Keratinocyte (primary cell): ENCODE results near the gene MKRN3. TPM values are rescaled to one million over a fixed set of nuclear protein-coding genes. Genes with fewer than 3 reads are reported as not detected.

Source experiments
- DNase-seq: peaks from one replicate; pipeline ENCODE4 v3.0.0-alpha.2; 2011; ENCODE audit warnings: low read depth, missing footprints, low spot score
- FAIRE-seq: peaks from 2 replicates; lab custom pipeline; 2011; peaks lifted over from hg19 to GRCh38; lab: Jason Lieb, UNC
- H2AFZ ChIP-seq: 2 replicates; pipeline ENCODE4 v1.6.0; 2012; ENCODE audit warnings: low read length, control low read depth, inconsistent platforms; ENCODE audit not compliant: control insufficient read depth
- H3K27ac ChIP-seq: 2 replicates; pipeline ENCODE4 v1.5.1; 2011; ENCODE audit warnings: low read length; ENCODE audit not compliant: control insufficient read depth, insufficient read depth
- H3K27me3 ChIP-seq: 3 replicates; pipeline ENCODE4 v1.6.0; 2011; ENCODE audit warnings: low read length; ENCODE audit not compliant: control insufficient read depth, insufficient read depth; ENCODE audit errors: extremely low read depth
- H3K36me3 ChIP-seq, 2 experiments: 2 replicates in 1 of 2; 3 replicates in 1 of 2; pipeline ENCODE4 v1.5.1; 2011; ENCODE audit warnings: low read length in 2 of 2, mild to moderate bottlenecking in 1 of 2; ENCODE audit not compliant: control insufficient read depth in 2 of 2, insufficient read depth in 2 of 2; ENCODE audit errors: extremely low read depth in 1 of 2
- H3K4me1 ChIP-seq: 3 replicates; pipeline ENCODE4 v1.5.1; 2011; ENCODE audit warnings: low read length; ENCODE audit not compliant: control insufficient read depth, insufficient read depth; ENCODE audit errors: extremely low read depth
- H3K4me2 ChIP-seq: 3 replicates; pipeline ENCODE4 v1.6.0; 2011; ENCODE audit warnings: low read depth, low read length; ENCODE audit not compliant: control insufficient read depth, insufficient read depth; ENCODE audit errors: extremely low read depth
- H3K4me3 ChIP-seq, 3 experiments: fragments of 200-600 bp in 1 of 3; sonication (generic) in 1 of 3; 2 replicates in 2 of 3; 3 replicates in 1 of 3; pipeline ENCODE4 v1.5.1; 2011 to 2016; ENCODE audit warnings: low read length in 3 of 3, mild to moderate bottlenecking in 3 of 3, control low read depth in 2 of 3, inconsistent platforms in 1 of 3, low read depth in 1 of 3, mixed read lengths in 1 of 3, mixed run types in 1 of 3, moderate library complexity in 1 of 3; ENCODE audit not compliant: control insufficient read depth in 2 of 3, insufficient read depth in 2 of 3; ENCODE audit errors: extremely low read depth in 1 of 3
- H3K79me2 ChIP-seq: 2 replicates; pipeline ENCODE4 v1.6.0; 2012; ENCODE audit warnings: low read length; ENCODE audit not compliant: control insufficient read depth, insufficient read depth
- H3K9ac ChIP-seq: 3 replicates; pipeline ENCODE4 v1.6.0; 2011; ENCODE audit warnings: low read length; ENCODE audit not compliant: control insufficient read depth, insufficient read depth; ENCODE audit errors: extremely low read depth
- H3K9me1 ChIP-seq: 3 replicates; pipeline ENCODE4 v1.6.0; 2011; ENCODE audit warnings: low read length; ENCODE audit not compliant: control insufficient read depth, insufficient read depth; ENCODE audit errors: extremely low read depth
- H3K9me3 ChIP-seq: 2 replicates; pipeline ENCODE4 v1.5.1; 2012; ENCODE audit warnings: low read depth, low read length; ENCODE audit not compliant: control insufficient read depth
- H4K20me1 ChIP-seq: 3 replicates; pipeline ENCODE4 v1.6.0; 2011; ENCODE audit warnings: low read length; ENCODE audit not compliant: control insufficient read depth, insufficient read depth; ENCODE audit errors: extremely low read depth
- CTCF ChIP-seq, 3 experiments: IDR thresholded peaks in 1 of 3; conservative IDR thresholded peaks in 1 of 3; optimal IDR thresholded peaks in 1 of 3; 2 replicates in 2 of 3; 3 replicates in 1 of 3; pipeline versions ENCODE3 to v1.5.1; 2011; ENCODE audit warnings: low read length in 3 of 3, mild to moderate bottlenecking in 3 of 3, moderate library complexity in 2 of 3, control low read depth in 1 of 3, inconsistent platforms in 1 of 3; ENCODE audit not compliant: insufficient read depth in 2 of 3; ENCODE audit errors: extremely low read depth in 1 of 3
- EZH2 ChIP-seq: IDR thresholded peaks from one replicate; pipeline ENCODE4 v1.6.1; 2012; ENCODE audit warnings: inconsistent platforms, mild to moderate bottlenecking, low read length, moderate library complexity
- dilution Hi-C: fragments of 300-500 bp; cut with MboI; formaldehyde crosslinking; loops from one replicate; pipeline ENCODE4 v1.7.0; 2020; ENCODE audit warnings: low sequenced_read_pairs; ENCODE audit not compliant: extremely low pct_ligation_motif_present
- polyA plus RNA-seq, 5 experiments: library from polyadenylated mRNA; depleted of rRNA in 3 of 5; stranded (reverse) in 3 of 5; stranded (forward) in 1 of 5; unstranded in 1 of 5; fragments of >200 nt; gene quantifications; 1 replicate in 1 of 5; 2 replicates in 3 of 5; 3 replicates in 1 of 5; pipeline versions ENCODE4 v1.2.1 to v1.2.3, GENCODE V29; 2011 to 2012; ENCODE audit warnings: missing spikeins in 2 of 5, low read depth in 1 of 5, low replicate concordance in 1 of 5

Gene MKRN3
- polyA plus RNA-seq, 1 donor (not counting 4 experiments of a cell fraction or from before 2014, with no cell fraction given), result not detected

- H3K4me1 ChIP-seq, result no peaks in the 10 kb centered on the region
- H3K79me2 ChIP-seq, result no peaks in the 10 kb centered on the region
- H3K9me3 ChIP-seq, result no peaks in the 10 kb centered on the region
- H4K20me1 ChIP-seq, result no peaks in the 10 kb centered on the region
- no peaks in the 10 kb centered on the region for H3K36me3 ChIP-seq
- no peaks in the 10 kb centered on the region for H3K9me1 ChIP-seq
- dilution Hi-C loops, result no loop called here
- no peaks in the 10 kb centered on the region for H3K27me3 ChIP-seq
- H3K27ac ChIP-seq, result no peak overlapping the region
- FAIRE-seq (no peak), DNase-seq (no peak)
- no peak for TF ChIP-seq EZH2
- no peak for TF ChIP-seq CTCF (optimal IDR thresholded peaks at IDR 0.05 in 1 of 3, IDR thresholded peaks at IDR 0.05 in 1 of 3, conservative IDR thresholded peaks at IDR 0.05 in 1 of 3; ENCODE audit: extremely low read depth in 1 of 3, insufficient read depth in 2 of 3, low read length in 3 of 3)
- no peak overlapping the region for H2AFZ ChIP-seq
- no peak overlapping the region for H3K4me3 ChIP-seq
- no peak overlapping the region for H3K9ac ChIP-seq
- no peak overlapping the region for H3K4me2 ChIP-seq
Observed at GRCh38 chr15:23548071-23548470, 17.4 kb upstream of the MKRN3 start.

GRCh38 chr15:23561914-23562313, 3.6 kb upstream of the MKRN3 start:
- dilution Hi-C loops, result no loop called here
- no peak overlapping the region for H3K9ac ChIP-seq
- no peak overlapping the region for H3K4me2 ChIP-seq
- no peaks in the 10 kb centered on the region for H3K9me1 ChIP-seq
- no peak overlapping the region for H2AFZ ChIP-seq
- H3K4me3 ChIP-seq, result no peak overlapping the region
- H3K36me3 ChIP-seq, result no peaks in the 10 kb centered on the region
- H3K79me2 ChIP-seq, result no peaks in the 10 kb centered on the region
- TF ChIP-seq CTCF (optimal IDR thresholded peaks at IDR 0.05 in 1 of 3, IDR thresholded peaks at IDR 0.05 in 1 of 3, conservative IDR thresholded peaks at IDR 0.05 in 1 of 3; ENCODE audit: extremely low read depth in 1 of 3, insufficient read depth in 2 of 3, low read length in 3 of 3), result no peak
- no peak for TF ChIP-seq EZH2
- no peaks in the 10 kb centered on the region for H3K27me3 ChIP-seq
- DNase-seq (no peak), FAIRE-seq (no peak)
- no peak overlapping the region for H3K27ac ChIP-seq
- H4K20me1 ChIP-seq, result no peaks in the 10 kb centered on the region
- H3K9me3 ChIP-seq, result no peaks in the 10 kb centered on the region
- no peaks in the 10 kb centered on the region for H3K4me1 ChIP-seq
